Adrenal gland (tissue), 5 donors: ENCODE data around the gene FNDC1.

Source experiments
- CTCF ChIP-seq, 6 experiments: fragments of 450-650 bp in 4 of 6; fragments of 200-600 bp in 2 of 6; sonication (generic) in 1 of 6; IDR thresholded peaks; 1 replicate in 5 of 6; 2 replicates in 1 of 6; pipeline versions ENCODE4 v1.5.1 to v1.8.0; 2016 to 2021; ENCODE audit warnings: antibody characterized with exemption in 6 of 6, mild to moderate bottlenecking in 2 of 6, moderate library complexity in 1 of 6
- POLR2A ChIP-seq, 2 donors: fragments of 450-650 bp; IDR thresholded peaks; one replicate each; pipeline ENCODE4 v1.6.1; 2017; ENCODE audit warnings: antibody characterized with exemption in 2 of 2, mild to moderate bottlenecking in 2 of 2, moderate library complexity in 1 of 2
- donor health status: DM: no; HTN: no; CAD: no.

DNA sequence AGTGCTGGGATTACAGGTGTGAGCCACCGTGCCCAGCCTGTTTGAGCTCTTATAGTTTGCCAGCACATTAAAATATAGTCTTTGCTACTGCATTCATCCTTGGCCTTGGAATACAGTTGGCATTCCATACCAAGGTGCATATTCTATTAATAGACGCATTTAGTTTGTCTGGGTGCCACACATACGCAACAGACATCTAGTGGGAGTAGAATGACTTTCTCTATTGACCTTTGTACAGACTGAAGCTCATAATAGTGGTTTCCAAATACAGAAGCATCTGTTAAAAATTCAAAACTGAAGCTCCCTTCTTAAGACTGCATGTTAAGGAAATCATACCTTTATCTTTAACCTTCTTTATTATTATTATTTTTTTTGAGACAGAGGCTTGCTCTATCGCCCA, 46.7 kb upstream of the FNDC1 start:
- TF ChIP-seq CTCF (IDR thresholded peaks at IDR 0.05) (no peak), POLR2A (IDR thresholded peaks at IDR 0.05) (no peak)
